HL-60 (cell line): ENCODE measurements around the gene STK25.

Experiments used
- CTCF ChIP-seq: IDR thresholded peaks from one replicate; pipeline ENCODE4 v1.5.1; 2011; ENCODE audit warnings: low read length, control low read depth, inconsistent platforms; ENCODE audit not compliant: insufficient read depth
- GABPA ChIP-seq: IDR thresholded peaks from 2 replicates; pipeline ENCODE4 v1.6.1; 2012; ENCODE audit warnings: low read depth
- POLR2AphosphoS5 ChIP-seq: IDR thresholded peaks from 2 replicates; pipeline ENCODE4 v1.6.1; 2012; ENCODE audit warnings: low read depth
- REST ChIP-seq: IDR thresholded peaks from 2 replicates; pipeline ENCODE4 v1.6.1; 2012; ENCODE audit warnings: low read depth; ENCODE audit not compliant: insufficient replicate concordance

DNA sequence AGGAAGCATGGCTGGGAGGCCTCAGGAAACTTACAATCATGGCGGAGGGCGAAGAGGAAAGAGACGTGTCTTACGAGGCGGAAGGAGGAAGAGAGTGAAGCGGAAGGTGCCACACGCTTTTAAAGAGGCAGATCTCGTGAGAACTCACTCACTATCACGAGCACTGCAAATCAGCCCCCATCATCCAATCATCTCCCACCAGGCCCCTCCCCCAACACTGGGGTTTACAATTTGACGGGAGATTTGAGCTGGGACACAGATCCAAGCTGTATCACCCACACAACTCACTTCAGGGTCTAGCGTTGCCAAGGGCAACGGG, 45.1 kb upstream of the STK25 start:
- TF ChIP-seq CTCF: no peak
- no peak for TF ChIP-seq POLR2AphosphoS5
- no peak for TF ChIP-seq GABPA
- TF ChIP-seq REST: no peak
